GM19351 (cell line): ENCODE data around the gene SLC8A1.
"Not testable (repeated sequence)": the region's sequence is repeated elsewhere in the genome, so short reads cannot be mapped to it uniquely, and the experiment has no call there.

Experiments
- ATAC-seq: cut with Tn5 transposase; IDR thresholded peaks from one replicate; pipeline ENCODE4 v1.9.1; 2021; ENCODE audit warnings: mild to moderate bottlenecking, moderate library complexity; ENCODE audit not compliant: unreplicated experiment

SLC8A1 gene

DNA sequence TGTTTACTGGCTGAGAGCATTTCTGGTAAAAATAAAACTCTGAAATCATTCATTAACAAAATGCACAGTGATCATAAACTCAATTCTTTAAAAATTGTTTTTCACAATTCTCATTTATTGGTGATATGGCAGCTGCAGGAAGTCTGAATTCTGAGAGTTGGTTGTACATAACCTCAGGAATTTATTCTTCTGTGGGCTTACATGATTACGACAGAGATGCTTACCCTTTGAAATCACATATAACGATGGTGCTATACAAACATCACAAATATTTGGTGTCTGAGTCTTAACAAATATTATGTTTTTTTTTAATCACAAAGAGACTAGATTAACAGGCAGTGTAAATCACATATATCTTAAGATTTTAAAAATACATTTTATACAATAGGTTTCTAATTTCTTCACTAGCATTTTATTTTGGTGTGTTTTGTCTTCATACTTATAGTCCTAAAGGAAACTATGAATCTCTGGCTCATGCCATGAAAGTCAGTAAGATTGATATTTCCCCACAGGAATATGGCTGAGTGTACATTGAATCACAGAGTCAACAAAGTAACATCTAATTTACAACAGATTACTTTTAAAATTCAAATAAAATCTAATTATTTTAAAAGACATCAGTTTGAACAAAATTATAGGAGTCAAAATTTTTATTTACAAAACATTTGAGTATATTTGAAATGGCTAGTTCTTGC lies 354.1 kb downstream of the SLC8A1 start:
- no peak for ATAC-seq

DNA sequence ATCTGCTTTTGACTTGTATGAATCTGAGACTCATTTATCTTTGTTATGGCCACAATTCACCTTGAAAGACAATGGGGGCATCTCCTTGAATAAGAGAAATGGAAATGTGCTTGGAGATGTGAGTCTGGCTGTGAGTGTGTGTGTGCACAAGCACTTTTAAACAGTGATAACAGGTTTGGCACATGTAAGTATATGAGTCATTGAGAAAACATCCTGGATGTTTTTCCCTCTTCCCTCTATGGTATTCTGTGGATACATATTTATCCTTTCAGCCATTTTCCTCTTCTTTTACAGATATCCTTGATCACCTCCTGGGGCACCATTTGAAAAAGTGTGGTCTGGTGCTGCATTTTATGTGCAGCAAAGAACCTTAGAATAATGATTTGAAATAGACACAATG lies 355.5 kb downstream of the SLC8A1 start:
- ATAC-seq, result no peak

DNA sequence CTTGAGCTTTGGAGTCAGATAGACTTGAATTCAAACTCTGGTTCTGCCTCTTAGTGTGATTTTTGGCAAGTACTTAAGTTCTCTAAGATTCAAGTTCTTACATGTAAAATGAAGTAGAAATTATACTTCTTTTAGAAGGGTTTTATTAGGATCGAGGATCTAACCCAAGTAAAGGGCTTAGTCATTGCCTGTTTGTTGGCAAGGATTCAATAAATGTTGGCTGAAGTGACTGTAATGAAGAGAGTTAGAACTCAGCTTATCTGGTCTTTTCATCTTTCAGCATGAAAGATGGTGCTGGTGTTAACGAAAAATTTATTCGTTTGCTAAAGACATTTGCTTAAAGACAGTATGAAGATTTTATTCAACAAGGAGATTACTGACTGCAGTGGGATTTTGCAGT lies 356.9 kb downstream of the SLC8A1 start:
- ATAC-seq, result no peak

DNA sequence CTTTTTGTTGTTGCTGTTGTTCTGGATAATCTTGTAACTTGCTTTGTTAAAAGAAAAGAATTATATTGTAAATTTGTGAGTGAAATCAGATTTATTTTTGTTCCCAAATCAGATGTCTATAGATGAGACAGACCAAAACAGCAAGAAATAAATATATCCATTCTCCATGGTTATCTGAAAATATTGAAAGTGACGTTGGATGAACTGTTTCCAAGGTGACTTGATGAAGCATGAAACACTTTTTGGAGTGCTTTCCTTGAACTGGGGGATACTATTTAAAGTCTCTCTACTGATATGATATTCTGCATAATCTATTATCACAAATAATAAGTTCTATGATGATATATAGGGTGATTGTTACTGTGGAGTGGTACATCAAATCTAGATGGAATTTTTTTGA lies 357.4 kb downstream of the SLC8A1 start:
- no peak for ATAC-seq

DNA sequence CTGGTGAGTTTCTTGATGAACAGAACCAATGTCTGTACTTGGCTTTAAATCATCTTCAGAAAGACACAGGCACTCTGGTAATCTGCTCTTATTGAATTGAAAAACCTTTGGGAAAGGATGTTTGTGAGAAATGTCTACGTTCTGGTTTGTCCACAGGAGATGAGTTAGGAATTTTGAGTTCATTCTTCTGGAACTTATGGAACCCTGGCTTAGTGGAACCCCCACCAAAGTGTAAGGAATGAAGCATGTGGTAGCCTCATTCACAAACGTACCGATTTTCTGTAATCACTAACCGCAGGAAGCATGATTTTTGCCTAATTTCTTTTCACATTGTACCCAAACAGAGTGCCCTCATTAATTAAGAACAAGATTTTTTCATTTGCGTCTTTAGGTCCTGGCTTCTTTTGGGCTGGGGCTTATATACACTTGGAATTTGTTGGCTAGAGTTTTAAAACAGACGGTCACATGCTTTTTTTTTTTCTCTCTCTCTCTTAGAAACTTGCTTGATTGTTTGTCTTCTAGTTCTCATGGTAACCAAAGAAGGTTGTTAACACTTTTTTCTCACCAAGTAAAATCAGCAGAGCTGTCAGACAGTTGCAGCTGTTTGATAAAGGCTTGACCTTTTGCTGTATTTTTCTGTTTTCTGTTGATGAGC lies 358.7 kb downstream of the SLC8A1 start:
- no peak for ATAC-seq

DNA sequence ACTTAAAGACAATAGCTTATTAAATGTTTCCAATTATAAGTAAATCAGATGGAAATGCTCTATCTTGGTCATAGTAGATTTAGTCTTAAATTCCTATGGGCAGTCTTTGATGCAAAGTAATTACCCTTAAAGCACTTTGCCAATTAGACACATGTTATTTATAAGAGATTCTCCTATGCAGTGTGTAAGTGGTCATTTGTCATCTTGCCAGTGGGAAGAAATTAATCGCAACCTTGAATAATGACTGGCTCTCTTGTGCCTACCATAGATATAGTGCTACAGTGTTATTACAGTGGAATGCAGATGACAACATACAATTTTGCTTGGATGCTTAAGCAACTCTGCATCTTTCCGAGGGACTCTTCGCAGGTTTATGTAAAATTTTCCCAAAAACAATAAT lies 361.8 kb downstream of the SLC8A1 start:
- ATAC-seq, result no peak

DNA sequence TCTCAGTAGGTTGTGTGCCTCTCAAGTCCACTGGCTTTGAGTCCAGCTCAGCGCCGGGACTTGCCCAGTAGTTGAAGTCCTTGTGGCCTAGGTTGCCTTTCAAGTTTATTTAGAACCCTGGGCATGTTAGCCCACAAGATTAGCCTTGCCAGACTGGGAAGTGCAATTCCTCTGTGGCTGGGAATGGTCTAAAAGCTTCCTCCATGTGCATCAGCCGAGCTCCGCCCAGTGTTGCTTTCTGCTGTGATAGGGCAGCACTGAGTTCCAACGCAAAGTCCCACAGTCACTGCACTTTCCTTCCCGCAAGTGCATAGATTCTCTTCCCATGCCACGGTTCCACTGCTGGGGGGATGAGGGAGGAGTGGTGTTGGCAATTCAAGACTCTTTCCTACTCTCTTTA lies 364.0 kb downstream of the SLC8A1 start:
- no peak for ATAC-seq

DNA sequence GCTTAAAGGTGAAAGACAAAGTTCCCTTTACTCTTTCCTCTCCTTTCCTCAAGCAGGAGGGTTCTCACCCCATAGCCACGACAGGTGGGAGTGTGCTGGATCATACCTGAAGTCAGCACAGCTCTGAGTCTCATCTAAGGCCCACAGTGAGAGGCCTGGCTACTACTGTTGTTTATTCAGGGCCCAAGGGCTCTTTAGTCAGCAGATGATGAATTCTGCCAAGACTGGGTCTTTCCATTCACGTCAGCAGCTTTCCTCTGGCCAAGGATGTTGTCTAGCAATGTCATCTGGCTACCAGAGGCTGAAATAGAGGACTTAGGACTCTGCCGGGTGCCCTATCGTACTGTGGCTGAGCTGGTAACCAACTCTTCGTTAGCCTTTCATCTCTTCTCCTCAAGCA lies 364.5 kb downstream of the SLC8A1 start:
- no peak for ATAC-seq

DNA sequence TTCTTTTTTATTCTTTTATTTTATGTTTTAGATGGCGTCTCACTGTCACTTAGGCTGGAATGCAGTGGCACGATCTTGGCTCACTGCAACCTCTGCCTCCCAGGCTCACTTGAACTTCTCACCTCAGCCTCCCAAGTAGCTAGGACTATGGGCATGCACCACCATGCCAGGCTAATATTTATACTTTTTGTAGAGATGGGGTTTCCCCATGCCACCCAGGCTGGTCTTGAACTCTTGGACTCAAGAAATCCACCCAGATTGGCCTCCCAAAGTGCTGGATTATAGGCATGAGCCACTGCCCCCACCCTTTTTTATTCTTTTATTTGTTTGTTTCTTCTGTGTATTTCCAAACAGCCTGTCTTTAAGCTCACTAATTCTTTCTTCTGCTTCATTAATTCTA lies 366.1 kb downstream of the SLC8A1 start:
- ATAC-seq, result no peak

DNA sequence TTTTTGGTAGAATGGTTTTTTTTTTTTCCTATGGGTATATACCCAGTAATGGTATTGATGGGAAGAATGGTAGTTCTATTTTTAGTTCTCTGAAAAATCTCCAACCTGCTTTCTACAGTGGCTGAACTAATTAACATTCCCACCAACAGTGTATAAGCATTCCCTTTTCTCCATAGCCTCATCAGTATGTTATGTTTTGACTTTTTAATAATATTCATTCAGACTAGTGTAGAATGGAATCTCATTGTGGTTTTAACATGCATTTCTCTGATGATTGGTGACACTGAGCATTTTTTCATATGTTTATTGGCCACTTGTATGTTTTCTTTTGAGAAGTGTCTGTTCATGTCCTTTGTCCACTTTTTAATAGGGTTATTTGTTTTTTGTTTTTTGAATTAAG lies 378.6 kb downstream of the SLC8A1 start:
- ATAC-seq, result not testable (repeated sequence)

DNA sequence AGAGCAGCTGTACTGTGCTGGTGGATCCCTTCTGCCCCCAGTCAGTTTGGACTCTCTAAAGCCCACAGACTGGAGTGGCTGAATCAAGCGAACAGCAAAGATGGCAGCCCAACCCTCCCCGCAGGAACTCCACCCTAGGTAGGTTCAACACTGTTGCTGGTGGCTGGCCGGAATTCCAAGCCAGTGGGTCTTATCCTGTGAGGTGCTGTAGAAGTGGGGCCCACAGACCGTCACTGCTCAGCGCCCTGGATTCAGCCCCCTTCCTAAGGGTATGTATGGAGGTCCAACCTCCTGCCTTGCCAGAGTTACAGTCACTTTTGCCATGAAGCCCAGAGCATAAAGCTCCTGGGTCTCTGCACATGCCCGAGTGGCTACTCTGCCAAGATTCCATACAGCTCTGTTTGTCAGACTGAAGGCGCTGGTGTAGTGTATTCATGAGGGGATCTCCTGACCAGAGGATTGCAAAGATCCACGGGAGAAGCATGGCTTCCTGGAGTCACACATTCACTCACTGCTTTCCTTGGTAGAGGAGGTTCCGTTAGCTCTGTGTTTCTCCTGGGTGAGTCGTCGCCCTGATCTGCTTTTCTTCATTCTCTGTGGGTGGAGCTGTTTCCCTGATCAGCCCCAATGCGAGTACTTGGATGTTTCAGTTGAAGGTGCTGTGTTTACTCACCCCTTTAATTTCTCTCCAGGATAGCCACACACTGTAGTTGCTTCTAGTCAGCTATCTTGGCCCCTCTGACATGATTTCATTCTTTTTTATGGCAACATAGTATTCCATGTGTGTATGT lies 379.3 kb downstream of the SLC8A1 start:
- ATAC-seq, result no peak

DNA sequence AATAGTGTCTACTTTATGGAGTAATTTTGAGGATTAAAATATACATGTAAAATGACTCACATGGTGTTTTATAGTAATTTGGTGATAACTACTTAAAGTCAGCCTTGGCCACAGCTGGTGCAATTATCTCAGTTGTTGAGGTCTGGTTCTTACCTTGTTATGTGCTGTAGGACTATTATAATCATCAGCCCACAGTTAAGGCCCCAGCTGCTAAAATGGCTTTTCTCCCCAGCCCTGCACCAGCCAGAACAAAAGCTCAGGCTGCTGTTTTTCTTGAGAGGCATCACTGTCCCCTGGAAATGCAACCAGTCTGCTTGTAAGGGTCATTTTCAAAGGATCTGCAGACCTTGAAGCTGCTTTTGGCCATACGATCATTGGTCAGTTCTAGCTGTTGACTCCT lies 389.5 kb downstream of the SLC8A1 start:
- ATAC-seq, result no peak

DNA sequence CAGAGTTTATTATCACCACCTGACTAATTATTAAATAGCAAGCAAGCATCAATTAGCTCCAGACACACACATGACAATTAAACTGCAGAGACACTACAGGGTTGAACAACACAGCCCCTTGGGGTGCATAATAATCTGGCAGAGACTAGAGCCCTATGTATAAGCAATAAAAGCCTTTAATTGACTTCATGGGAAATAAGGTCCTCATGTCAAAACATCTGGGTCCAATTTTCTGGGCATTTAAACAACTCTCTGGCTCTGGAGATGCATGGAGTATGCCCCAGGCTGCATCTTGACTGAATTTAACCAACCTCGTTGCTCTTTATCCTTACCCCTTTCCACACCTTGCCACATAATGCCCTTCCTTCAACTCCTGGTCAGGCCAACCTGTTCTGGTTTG lies 402.1 kb downstream of the SLC8A1 start:
- no peak for ATAC-seq

DNA sequence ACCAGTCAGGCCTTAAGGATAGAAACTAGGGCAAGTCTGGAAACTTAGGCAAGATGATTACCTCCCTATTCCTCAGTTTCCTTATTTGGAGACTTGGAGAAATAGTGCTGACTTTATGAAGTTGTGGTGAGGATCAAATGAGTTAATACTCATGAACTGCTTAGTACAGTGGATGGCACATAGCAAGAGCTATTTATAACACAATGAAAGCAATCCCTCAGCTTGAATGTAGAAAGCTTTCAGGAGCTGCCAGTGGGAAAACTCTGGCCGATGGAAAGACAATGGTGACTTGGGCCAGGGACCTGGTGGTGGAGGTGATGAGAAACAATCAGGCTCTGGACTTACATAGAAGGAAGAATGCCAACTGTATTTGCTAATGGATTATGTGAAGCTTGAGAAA lies 403.4 kb downstream of the SLC8A1 start:
- ATAC-seq, result no peak

DNA sequence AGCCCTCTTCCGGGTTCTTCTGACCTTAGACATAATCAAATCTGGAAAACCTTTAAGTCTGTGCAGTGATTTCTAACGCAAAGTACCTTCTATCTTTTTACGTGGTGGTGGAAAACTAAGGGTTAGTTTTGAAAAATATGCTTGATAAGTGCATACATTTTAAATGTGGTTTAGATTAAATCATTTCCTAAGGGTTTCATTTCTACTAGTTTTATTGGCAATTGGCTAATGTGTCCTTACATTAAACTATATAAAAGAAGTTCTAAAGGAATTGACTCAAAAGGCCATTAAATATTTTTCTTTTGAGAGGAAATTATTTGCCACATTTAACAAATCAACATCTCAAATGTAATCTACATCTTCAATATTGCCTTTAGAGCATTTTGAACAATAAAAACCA lies 404.5 kb downstream of the SLC8A1 start:
- ATAC-seq, result no peak
